ENCODE measurements around the gene STT3B. TPM values are rescaled to one million over a fixed set of nuclear protein-coding genes. Genes with fewer than 3 reads are reported as not detected.
"Not testable (repeated sequence)": the region's sequence is repeated elsewhere in the genome, so short reads cannot be mapped to it uniquely, and the experiment has no call there.

Gene STT3B
- 74.7 and 85.9 TPM in 2 replicates for total RNA-seq (2014; rRNA removed; shearing (Covaris generic))

DNA sequence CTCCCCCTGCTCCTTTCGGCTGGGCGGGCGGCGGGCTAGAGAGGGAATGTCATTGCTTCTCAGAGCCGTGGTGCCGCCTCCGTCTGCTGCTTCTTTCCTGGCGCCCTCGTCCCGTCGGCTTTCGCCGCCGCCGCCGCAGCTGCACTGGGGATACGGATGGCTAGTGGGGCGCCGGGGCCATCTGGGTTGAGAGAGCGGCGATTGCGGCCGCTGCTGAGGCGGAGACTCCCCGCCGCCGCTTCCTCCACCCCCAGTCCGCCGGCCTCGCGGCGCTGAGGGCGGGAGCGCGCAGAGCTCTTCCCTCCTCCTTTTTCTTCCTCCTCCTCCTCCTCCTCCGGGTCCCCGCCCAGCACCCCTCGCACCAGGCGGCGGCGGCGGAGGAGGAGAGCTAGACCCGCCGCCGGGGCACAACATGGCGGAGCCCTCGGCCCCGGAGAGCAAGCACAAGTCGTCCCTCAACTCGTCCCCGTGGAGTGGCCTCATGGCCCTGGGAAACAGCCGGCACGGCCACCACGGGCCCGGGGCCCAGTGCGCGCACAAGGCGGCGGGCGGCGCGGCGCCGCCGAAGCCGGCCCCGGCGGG, at the start of gene STT3B:
Gene STT3B, plus strand, starts transcription at position 339 of the 582 bp plus-strand sequence. Its CDS starts 74 bp downstream, at position 413.
- DNase-seq (ENCODE audit: low read depth): peak; percentile 84

DNA sequence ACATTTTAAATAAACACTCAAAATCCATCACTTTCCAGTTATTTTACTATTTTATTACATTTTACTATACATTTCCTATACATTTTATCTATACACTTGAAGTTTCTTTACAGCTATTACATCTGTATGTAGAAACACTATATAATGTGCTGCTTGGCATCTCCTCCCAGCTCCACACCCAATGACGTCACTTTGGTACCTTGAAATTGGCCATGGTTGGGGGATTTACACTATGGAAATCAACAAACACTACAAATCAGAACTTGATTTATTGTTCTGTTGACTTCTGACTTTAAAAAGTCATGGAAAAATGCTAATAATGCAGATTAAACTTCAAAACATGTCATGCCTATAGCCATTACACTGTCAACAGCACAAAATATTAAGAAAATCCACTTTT, 48.9 kb upstream of the STT3B start:
- no peak for DNase-seq (ENCODE audit: low read depth)

DNA sequence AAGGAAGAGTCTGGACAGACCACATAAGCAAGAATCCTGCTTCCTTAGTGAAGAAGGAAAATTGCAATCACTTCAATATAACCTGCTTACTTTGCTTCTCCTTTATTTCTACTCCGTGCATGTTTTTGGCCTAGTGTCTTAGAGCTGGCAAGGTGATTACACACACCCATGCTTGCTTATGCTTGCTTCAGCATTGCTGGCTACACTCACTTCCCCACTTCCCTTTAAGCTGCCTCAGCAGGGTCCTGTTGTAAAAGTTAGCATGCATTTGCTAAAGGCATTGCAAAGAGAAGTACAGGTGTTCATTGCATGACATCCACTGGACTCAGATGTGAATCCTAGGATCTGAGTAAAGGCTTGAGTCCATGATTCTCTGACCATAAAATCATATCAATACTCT, 47.5 kb upstream of the STT3B start:
- DNase-seq (ENCODE audit: low read depth): no peak

DNA sequence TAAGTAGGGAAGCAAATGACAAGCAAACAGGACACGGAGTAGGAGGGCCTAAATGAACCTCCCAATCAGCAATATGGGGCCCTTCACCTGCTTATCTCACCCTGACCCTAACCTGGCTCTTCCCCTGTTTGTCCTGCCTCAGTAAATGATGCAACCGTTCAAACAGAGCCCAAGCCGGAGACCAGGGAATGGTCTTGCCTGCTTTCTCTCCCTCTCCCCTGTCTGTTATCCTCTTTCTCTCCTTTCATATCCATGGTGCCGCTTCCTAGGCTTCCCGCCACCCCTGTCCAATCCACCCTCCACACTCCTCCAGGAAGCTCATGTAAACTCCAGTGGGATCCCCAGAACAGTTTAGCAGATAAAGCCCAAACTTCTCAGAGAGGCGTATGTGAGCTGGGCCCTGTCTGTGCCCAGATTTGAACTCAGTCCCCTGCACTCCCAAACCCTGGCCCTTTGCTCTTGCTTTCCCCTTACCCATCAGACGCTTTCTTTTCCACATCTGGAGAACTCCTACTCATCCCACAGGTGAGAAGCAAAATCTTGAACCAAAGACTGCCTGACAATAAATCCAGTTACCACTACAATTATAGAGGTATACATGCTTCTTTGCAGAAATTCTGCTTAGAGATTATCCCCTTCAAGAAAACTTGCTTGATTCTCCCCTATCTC, 45.7 kb upstream of the STT3B start:
- DNase-seq (ENCODE audit: low read depth): no peak

DNA sequence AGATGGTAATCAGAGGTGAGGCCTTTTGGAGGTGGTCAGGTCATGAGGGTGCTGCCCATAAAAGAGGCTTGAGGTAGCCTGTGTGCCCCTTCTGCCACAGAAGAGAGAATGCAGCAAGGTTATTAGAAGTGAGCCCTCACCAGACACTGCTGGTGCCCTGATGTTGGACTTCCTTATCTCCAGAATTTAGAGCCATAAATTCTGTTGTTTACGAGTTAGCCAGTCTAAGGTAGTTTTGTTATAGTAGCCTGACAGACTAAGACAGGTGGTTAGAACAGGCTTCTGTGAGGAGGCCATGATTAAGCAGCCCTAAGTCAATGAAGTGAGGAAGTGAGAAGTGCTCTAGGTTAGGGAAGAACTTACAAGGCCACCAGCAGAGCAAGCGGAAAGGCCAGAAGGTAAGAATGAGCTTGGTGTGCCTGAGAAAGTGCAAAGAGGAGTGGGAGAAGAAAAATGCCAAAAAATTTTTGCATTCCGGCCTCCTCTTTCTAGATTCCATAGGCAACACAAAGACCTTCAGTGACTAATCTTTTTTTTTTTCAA, 44.2 kb upstream of the STT3B start:
- no peak for DNase-seq (ENCODE audit: low read depth)

DNA sequence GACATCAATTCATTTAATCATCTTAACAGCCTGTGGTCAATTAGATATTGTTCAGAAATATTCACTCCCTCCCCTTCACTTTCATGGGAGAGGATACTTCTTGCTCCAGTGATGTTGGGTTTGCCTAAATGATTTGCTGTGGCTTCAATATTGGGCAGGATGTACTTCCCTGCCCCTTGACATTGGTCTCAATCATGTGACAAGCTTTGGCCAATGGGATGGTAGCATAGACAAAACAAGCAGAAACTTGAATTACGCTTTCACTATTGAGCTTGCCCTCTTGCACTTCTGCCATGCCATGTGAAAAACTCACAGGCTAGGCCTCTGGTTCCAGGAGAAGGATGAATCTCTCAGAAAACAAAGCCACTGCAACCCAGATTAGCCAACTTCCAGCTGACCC, 42.2 kb upstream of the STT3B start:
- DNase-seq (ENCODE audit: low read depth): no peak

DNA sequence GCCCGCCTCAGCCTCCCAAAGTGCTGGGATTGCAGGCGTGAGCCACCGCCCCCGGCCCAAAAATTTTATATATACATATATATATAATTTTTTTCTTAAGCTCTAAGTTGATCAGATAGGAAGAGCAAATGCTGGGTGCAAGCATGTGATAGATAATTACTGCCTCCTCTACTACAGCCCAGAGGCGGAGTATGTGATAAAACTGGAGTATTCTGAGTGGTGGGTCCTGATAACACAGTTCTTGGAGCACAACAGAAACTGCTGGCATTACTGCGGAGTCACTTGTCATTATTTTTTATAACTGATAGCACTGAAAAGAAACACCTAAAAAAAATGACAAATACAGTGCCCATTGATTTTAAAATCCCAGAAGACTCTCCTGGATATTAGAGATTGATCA, 41.1 kb upstream of the STT3B start:
- DNase-seq (ENCODE audit: low read depth): no peak

DNA sequence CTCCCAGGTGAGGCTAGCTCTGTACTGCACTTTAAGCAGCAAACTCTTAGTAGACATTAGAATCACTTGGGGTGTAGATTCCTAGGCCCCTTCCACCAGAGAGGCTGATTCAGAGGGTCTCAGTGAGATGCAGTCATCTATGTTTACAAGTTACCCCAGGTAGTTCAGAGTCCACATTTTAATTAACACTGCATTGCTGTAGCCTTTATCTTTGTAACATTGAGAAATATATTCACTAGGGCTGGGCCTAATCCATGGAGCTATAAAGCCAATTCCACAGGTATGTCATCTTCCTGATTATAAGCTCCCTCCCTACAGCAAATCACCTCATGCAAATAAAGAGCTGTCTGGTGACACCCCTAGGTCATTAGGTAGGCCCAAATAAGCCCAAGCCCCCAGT, 39.6 kb upstream of the STT3B start:
- DNase-seq (ENCODE audit: low read depth): no peak

DNA sequence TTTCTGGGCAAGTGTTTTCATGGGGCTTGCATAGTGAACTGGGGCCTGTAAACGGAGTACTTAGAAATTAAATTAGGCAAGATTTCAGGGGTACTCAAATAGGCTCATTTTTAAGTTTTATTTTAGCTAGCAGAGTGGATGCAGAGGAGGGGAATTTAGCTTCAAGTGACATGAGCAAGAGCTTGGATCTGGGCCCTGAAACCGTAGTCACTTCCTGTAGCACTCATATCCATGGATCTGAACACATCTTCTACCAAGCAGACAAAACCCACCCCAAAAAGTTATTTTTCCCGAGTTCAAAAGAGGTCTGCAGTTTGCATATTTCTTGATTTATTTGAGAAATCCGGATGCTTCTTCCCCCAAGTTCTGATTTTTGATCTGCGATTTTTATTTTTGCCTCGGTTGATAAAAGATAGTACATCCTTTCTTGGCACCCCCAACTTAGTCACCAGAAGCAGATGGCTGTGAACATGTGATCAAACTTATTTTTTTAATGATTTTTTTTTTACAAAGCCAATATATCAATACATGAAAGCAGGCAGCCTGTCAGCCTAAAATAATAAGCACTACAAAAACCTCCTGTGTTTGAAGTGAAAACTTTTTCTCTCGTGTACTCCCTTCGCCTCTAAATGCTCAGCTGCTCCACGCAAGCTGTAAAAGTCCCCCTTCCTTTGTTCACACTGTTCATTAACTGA, 36.6 kb upstream of the STT3B start:
- peak; percentile 9 for DNase-seq (ENCODE audit: low read depth)

DNA sequence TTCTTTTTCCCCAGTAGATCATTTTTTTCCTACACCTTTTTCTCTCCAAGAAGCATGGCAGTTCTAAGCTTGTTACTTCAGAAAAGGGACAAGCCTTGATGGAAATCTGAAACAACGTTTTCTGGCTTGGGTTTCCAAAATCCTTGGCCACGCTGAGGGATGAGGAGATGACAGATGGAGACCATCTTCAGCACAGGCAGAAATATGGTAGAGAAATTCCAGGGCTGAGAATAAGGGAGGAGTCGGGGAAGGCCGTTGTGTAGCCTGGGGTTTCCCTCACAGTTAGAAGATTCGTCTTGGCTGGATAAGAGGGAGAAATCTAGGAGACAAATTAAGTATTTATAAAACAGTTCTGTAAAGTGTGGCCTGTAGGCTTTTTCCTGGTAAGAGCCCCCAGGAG, 33.9 kb upstream of the STT3B start:
- no peak for DNase-seq (ENCODE audit: low read depth)

DNA sequence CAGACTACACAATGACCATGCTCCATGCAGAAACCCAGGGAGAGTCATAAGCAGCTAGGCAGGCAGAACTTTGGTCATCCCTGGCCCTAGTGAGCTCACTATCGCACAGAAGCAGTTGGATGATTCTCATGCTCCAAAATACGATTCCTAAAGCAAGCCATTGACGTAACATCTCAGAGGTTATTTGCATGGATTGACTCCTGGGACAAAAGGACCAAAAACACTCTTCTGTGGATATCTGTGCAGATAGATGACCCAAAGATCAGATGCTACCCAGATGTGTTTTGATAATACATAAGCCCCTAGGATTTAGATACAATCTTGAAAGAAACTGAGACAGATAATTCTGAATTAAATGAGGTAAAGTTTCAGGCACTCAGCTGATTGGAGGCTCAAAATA, 33.4 kb upstream of the STT3B start:
- DNase-seq (ENCODE audit: low read depth): no peak

DNA sequence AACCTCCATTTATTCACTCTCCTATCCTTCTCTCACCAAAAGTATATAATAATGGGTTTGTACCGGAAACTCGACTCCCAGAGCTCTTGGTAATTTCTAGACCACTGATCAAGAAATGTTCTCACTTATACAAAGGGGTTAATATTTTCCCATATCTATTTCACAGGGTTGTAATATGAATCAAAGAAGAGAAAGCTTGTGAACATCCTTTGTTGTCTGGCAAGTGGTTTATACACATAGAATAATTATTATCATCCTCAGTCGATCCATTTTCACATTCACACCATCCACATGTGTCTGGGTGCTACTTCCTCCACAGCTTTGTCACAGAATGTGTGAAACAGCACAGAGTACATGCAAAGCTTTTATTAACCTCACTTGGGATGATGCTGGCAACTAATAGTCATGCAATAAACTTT, 29.9 kb upstream of the STT3B start:
- no peak for DNase-seq (ENCODE audit: low read depth)

DNA sequence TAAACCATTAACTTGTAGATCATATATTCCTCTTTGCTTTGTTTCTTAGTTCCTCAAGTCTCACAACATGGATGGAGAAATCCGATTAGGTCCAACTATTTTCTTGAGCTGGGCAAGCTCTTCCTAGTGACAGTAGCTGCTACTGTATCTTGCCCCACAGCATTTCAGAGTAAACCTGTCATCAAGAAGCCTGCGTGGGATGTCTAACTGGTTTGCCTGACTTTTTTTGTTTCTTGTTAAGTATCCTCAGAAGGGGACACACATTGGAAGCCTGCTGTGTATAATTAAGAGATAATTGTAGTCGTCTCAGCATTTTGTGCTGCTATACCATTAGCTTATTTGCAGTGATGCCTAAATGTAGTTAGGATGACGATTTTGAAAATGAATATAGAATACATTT, 29.3 kb upstream of the STT3B start:
- DNase-seq (ENCODE audit: low read depth): no peak

DNA sequence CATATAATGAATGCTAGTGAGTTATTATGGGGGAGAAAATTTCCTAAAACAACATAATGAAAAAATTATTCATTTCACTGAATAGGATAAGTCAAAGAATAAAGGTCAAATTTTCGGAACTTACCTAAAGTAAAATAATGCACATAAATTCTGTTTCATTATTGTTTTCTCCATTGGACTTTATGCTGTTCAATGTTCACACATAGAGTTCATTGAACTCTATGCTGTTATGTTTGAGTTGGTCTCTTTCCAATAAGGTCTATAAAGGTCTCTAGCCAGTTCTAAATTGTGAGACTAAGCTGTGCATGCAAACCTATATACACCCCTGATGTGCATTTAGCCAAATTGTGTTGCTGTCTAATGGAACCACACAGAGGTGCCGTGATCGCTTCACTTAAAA, 28.5 kb upstream of the STT3B start:
- DNase-seq (ENCODE audit: low read depth): no peak

DNA sequence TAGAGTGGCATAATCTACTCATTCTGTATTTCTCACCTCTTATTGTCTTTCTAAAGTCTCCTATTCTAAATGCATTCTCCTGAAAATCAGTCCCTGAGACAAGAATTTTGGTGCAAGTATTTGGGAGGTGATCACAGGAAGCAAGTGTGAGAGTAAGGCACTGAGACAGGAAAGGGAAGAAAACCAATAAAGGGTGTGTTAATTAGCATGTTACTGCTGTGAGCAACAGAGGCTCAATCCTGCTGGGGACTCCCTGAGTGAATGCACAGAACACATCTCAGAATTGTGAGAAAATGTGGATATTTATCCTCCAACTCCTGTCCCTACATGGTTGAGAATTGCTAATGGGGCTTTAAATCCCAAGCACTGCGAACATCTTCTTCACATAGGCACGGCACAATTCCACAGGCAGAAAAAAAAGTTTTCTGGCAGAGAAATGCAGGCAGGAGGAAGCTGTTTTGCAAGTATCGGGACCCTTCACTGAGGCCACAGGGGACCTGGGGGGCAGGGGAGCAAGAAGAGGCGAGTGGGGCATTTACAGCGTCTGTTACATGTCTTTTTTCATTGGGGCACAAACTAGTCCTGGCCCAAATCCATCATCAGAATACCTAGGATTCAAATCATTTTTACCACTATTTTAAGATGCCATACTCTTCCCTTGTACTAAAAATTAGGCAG, 27.2 kb upstream of the STT3B start:
- DNase-seq (ENCODE audit: low read depth): no peak

DNA sequence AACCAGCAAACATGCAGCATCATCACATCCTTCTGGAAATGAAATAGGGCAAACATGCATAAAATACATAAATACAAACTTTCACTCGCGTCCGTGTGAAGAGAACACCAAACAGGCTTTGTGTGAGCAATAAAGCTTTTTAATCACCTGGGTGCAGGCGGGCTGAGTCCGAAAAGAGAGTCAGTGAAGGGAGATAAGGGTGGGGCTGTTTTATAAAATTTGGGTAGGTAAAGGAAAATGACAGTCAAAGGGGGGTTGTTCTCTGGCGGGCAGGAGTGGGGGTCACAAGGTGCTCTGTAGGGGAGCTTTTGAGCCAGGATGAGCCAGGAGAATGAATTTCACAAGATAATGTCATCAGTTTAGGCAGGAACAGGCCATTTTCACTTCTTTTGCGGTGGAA, 26.2 kb upstream of the STT3B start:
- DNase-seq (ENCODE audit: low read depth): not testable (repeated sequence)

DNA sequence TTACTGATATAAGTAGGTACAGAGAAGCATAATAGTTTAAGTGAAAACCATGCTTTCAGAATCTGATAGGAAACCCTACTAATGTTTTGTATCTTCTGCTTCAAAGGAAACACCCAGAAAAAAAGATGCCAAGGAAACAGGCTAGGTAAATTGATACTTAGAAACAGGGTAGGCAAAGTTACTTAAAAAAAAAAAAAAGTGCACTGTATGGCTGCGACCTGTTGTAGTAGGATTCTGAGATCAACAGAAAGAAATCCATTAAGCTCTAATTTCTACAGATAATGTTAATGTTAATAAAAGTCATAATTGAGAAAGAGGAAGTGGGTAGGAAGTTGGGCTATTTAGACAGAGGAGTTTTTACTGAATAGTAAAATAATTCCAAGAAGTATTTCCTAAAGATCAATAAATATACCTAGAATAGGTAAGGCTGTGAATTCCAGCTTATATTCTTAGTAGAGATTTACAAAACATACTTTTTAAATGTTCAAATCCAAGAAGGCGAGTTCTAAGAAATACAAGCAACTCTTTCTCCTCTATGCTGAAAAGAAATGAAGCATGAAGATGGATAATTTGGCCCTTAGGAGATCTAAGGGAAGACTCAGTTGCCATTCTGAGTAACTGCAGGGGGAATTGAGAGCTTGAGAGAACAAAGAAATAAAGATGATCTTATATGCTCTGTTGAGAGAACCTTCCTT, 24.1 kb upstream of the STT3B start:
- DNase-seq (ENCODE audit: low read depth): no peak

DNA sequence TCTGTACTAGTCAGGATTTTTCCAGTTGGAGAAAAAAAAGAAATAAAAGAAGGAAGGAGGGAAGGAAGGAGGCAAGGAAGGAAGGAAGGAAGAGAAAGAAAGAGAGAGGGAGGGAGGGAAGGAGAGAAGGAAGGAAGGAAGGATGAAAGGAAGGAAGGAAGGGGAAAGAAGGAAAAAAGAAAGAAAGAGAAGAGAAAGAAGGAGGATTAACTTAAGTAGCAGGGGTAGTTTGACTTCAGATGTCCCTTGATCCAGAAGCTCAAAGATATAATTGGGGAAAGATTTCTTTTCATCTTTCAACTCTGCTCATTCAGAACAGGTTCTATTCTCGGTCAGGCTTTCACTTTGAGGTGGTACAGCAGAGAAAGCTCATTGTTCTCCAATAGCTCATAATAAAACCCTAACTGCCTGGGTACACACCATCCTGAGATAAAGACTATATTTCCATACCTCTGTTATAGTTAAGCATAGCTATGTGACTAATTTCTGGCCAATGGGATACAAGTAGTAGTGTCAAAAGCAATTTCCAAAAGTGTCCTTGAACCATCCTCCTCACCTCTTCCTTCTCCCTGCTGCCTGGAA, 23.5 kb upstream of the STT3B start:
- no peak for DNase-seq (ENCODE audit: low read depth)

DNA sequence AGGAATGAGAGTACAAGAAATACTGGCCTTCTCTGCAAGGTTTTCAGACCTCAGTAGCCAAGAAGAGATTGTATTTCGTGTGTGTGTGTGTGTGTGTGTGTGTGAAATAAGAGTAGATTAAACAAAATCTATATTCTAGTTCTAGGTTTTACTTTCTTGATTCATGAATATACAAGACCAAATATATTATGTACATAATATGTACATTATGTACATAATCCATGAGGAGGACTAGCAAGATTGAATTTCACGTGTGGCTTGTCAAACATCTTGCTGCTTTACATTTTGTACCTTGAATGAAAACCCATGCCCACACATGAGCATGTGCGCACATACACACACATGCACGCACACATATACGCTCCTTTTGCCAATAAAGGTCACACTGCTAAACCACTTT, 18.2 kb upstream of the STT3B start:
- no peak for DNase-seq (ENCODE audit: low read depth)

DNA sequence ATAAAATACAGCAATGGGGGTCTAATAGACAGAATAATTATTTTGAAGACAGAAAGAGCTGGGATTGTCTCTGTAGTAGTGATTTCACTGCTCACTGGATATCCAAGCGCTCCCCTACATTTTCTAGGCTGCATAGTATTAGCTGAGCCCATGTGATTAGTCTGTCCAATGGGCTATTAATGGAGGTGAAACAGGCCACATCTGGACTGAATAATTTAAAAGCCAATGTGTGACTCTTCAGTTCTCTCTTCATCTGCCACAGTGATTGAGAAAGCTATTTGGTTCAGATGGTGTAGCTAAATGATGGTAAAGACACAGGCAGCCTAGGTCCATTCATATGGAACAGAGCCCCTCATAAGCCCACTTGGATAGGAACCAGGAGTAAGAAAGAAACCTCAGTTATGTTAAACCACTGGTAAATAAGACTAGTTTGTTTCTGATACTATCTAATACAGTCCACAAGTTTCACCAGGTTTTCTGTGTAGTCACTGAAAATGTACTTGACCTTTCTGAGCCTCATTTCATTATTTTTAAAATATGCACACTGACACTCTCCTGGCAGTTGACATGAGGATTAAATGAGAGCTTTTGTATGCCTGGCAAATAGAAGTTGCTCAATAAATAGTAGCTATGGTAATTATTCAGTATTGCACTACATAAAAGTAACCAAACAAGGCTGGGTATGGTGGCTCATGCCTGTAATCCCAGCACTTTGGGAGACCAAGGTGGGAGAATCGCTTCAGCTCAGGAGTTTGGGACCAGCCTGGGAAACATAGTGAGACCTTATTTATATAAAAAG, 17.0 kb upstream of the STT3B start:
- DNase-seq (ENCODE audit: low read depth): no peak

DNA sequence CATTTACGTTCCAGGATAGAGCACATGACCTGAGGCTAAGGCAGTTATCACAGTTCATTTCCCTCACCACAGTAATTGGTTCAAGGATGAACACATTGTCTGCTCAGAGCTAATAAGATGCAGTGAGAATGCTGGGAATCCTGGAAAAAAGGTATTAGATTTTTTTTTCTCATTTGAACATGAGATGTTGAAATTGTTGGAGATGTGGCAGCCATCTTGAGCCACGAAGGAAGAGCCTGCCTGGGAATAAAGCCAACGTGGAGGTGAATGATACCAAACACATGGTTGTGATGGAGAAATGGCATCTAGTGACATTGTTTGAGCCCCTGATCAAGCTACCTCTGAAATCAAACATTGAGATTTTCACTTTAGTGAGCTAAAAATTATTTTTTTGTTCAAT, 16.0 kb upstream of the STT3B start:
- DNase-seq (ENCODE audit: low read depth): no peak
